Lower lobe of right lung (tissue), 2 donors: ENCODE measurements around the gene JAG1. TPM values are rescaled to one million over a fixed set of nuclear protein-coding genes. Genes with fewer than 3 reads are reported as not detected.

Experiments
- ATAC-seq, 2 donors: fragments of 200-7000 bp; cut with Tn5 transposase; one replicate each; pipeline ENCODE4 v1.9.1; 2020 to 2022; ENCODE audit warnings: mild to moderate bottlenecking in 2 of 2, moderate library complexity in 2 of 2
- DNase-seq: peaks from one replicate; pipeline ENCODE4 v3.0.0-alpha.2; 2020
- H3K27ac ChIP-seq: fragments of 200-600 bp; one replicate; pipeline ENCODE4 v1.8.0; 2022
- H3K27me3 ChIP-seq: fragments of 200-600 bp; one replicate; pipeline ENCODE4 v1.8.0; 2022; ENCODE audit warnings: low read depth
- H3K36me3 ChIP-seq: fragments of 200-600 bp; one replicate; pipeline ENCODE4 v1.8.0; 2022; ENCODE audit warnings: mild to moderate bottlenecking
- H3K4me1 ChIP-seq: fragments of 200-600 bp; one replicate; pipeline ENCODE4 v1.8.0; 2022
- H3K4me3 ChIP-seq: fragments of 200-600 bp; one replicate; pipeline ENCODE4 v1.8.0; 2022; ENCODE audit warnings: mild to moderate bottlenecking
- H3K9me3 ChIP-seq: fragments of 200-600 bp; one replicate; pipeline ENCODE4 v1.8.0; 2022
- intact Hi-C: fragments of 100-400 bp; cut with DNase I; formaldehyde crosslinking; loops from one replicate; pipeline ENCODE4 v1.11.0; 2022
- total RNA-seq: library from RNA; stranded (reverse); fragmentation: NEBNext Ultra II Directional; extraction: Animal tissue kit (Norgen Biotek cat#: 25700); gene quantifications from one replicate; pipeline ENCODE4 v1.2.1, GENCODE V29; 2021
- TF ChIP-seq, protein P1 (sequence below): fragments of 200-600 bp; IDR thresholded peaks from one replicate; pipeline ENCODE4 v1.8.0; 2022; ENCODE audit warnings: antibody characterized with exemption, mild to moderate bottlenecking
- donor health status: DM: no; HTN: yes; CAD: no; lungs with severe emphysema.

JAG1 gene
- total RNA-seq, 1 donor from 2014 or later = 60.1 TPM

GRCh38 chr20:10639077-10639736 lies 34.6 kb downstream of the JAG1 start:
- H3K4me1 ChIP-seq = peaks cover 25% of the 10 kb centered on the region
- H3K4me3 ChIP-seq = no peak overlapping the region
- no peaks in the 10 kb centered on the region for H3K27me3 ChIP-seq
- H3K9me3 ChIP-seq = no peaks in the 10 kb centered on the region
- peak overlapping the region; percentile 8 for H3K27ac ChIP-seq
- peaks cover 57% of the 10 kb centered on the region for H3K36me3 ChIP-seq
- DNase-seq (no peak), ATAC-seq (no peak)
- intact Hi-C loops = no loop called here
- TF ChIP-seq, protein P1, sequence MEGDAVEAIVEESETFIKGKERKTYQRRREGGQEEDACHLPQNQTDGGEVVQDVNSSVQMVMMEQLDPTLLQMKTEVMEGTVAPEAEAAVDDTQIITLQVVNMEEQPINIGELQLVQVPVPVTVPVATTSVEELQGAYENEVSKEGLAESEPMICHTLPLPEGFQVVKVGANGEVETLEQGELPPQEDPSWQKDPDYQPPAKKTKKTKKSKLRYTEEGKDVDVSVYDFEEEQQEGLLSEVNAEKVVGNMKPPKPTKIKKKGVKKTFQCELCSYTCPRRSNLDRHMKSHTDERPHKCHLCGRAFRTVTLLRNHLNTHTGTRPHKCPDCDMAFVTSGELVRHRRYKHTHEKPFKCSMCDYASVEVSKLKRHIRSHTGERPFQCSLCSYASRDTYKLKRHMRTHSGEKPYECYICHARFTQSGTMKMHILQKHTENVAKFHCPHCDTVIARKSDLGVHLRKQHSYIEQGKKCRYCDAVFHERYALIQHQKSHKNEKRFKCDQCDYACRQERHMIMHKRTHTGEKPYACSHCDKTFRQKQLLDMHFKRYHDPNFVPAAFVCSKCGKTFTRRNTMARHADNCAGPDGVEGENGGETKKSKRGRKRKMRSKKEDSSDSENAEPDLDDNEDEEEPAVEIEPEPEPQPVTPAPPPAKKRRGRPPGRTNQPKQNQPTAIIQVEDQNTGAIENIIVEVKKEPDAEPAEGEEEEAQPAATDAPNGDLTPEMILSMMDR = no peak

DNA sequence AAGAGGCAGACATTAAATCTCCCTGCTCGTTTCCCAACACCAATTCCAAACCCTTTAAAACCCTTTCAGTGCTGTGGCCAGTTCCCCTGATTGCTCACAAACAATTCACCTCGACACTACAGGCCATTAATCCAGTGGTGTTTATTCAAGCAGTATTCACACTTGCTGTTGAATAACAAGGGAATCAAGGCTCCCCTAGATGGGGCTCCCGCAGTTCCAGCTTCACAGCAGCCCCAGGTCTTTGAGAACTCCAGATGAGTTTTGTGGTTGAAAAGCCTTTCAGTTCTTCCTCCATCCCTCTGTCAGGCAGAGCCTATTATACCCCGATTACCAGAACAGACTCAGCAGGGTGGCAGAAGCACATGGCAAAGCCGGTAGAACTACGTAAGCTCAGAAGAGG lies 36.2 kb downstream of the JAG1 start:
- Histone ChIP-seq H3K36me3 (peaks cover 40% of the 10 kb centered on the region), H3K4me1 (peaks cover 25% of the 10 kb centered on the region), H3K27ac (peak overlapping the region; percentile 32), H3K9me3 (no peaks in the 10 kb centered on the region), H3K27me3 (no peaks in the 10 kb centered on the region), H3K4me3 (no peak overlapping the region)
- TF ChIP-seq, protein P1 = no peak
- intact Hi-C loops = no loop called here
- no peak for ATAC-seq
- DNase-seq = no peak

GRCh38 chr20:10637031-10637559 lies 36.7 kb downstream of the JAG1 start:
- H3K27me3 ChIP-seq = no peaks in the 10 kb centered on the region
- no peaks in the 10 kb centered on the region for H3K9me3 ChIP-seq
- ATAC-seq (peak; percentile 17 to 29), DNase-seq (no peak)
- no peak overlapping the region for H3K4me3 ChIP-seq
- H3K4me1 ChIP-seq = peaks cover 25% of the 10 kb centered on the region
- peak overlapping the region; percentile 32 for H3K27ac ChIP-seq
- TF ChIP-seq, protein P1 = no peak
- intact Hi-C loops = no loop called here
- peaks cover 36% of the 10 kb centered on the region for H3K36me3 ChIP-seq

DNA sequence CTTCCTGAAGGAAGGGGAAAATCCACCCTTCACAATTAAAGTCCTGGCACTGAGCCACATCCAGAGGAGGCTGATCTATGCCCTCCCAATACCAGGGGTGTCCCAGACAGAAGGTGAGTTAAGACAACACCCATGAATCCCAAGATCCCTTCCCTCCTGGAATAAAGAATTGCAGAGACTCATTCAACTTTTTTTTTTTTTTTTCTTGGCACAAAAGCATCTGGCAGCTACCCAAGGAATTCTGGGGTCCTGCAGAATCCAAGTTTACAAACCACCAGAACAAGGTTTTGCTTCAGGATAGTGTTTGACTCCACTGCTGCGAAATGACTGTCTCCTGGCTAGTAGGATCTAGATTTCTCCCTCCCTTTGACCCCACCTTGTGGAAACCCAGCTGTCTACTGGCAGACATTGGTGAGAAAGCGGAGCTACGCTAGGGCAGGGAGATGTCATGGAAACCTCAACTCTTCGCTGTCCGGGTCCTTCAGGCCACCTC lies 37.4 kb downstream of the JAG1 start:
- intact Hi-C loops = no loop called here
- Histone ChIP-seq H3K9me3 (no peaks in the 10 kb centered on the region), H3K4me1 (peaks cover 25% of the 10 kb centered on the region), H3K27ac (peak overlapping the region; percentile 32), H3K36me3 (peaks cover 29% of the 10 kb centered on the region), H3K4me3 (no peak overlapping the region), H3K27me3 (no peaks in the 10 kb centered on the region)
- DNase-seq (no peak), ATAC-seq (peak in 1 of 2 donors; percentile 5)
- TF ChIP-seq, protein P1 = no peak

GRCh38 chr20:10635476-10636208 lies 38.2 kb downstream of the JAG1 start:
- DNase-seq (no peak), ATAC-seq (no peak)
- intact Hi-C loops = no loop called here
- no peaks in the 10 kb centered on the region for H3K9me3 ChIP-seq
- H3K27me3 ChIP-seq = no peaks in the 10 kb centered on the region
- H3K4me3 ChIP-seq = no peak overlapping the region
- H3K4me1 ChIP-seq = peaks cover 25% of the 10 kb centered on the region
- H3K27ac ChIP-seq = no peak overlapping the region
- H3K36me3 ChIP-seq = peaks cover 21% of the 10 kb centered on the region
- TF ChIP-seq, protein P1 = no peak
